GM20000 (cell line): ENCODE data around the gene TMEM131.
"Not testable (repeated sequence)": the region's sequence is repeated elsewhere in the genome, so short reads cannot be mapped to it uniquely, and the experiment has no call there.

Experiments
- DNase-seq: peaks from one replicate; pipeline ENCODE4 v3.0.0; 2012; ENCODE audit warnings: low spot score
- TF ChIP-seq, protein P1 (sequence below): IDR thresholded peaks from 2 replicates; pipeline ENCODE4 v1.5.1; 2012; ENCODE audit warnings: mild to moderate bottlenecking, control low read depth; ENCODE audit errors: extremely low read depth, missing control alignments

The TMEM131 gene

DNA sequence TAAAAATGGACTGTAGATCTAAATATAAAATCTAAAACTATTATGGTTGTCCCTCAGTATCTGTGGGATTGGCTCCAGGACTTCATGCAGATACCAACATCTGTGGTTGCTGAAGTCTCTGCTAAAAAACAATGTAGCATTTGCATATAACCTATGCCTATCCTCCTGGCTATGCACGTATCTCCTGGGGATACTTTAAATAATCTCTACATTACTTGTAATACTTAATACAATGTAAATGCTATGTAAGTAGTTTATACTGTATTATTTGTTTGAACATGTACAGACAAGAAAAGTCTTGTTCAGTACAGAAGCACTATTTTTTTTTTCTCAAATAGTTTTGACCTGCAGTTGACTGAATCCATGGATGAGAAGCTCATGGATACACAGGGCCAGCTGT is 147.4 kb downstream of the TMEM131 start:
- DNase-seq = no peak
- TF ChIP-seq, protein P1, sequence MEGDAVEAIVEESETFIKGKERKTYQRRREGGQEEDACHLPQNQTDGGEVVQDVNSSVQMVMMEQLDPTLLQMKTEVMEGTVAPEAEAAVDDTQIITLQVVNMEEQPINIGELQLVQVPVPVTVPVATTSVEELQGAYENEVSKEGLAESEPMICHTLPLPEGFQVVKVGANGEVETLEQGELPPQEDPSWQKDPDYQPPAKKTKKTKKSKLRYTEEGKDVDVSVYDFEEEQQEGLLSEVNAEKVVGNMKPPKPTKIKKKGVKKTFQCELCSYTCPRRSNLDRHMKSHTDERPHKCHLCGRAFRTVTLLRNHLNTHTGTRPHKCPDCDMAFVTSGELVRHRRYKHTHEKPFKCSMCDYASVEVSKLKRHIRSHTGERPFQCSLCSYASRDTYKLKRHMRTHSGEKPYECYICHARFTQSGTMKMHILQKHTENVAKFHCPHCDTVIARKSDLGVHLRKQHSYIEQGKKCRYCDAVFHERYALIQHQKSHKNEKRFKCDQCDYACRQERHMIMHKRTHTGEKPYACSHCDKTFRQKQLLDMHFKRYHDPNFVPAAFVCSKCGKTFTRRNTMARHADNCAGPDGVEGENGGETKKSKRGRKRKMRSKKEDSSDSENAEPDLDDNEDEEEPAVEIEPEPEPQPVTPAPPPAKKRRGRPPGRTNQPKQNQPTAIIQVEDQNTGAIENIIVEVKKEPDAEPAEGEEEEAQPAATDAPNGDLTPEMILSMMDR = no peak

DNA sequence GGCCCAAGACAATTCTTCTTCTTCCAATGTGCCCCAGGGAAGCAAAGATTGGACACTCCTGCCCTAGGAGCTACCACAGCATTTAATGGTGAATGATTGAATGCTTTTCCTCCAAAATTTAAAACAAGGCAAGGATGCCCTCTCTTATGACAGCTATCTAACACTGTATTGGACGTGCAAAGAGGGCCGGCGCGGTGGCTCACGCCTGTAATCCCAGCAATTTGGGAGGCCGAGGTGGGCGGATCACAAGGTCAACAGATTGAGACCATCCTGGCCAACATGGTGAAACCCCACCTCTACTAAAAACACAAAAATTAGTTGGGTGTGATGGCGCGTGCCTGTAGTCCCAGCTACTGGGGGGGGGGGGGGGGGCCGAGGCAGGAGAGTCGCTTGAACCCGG is 149.0 kb downstream of the TMEM131 start:
- DNase-seq = not testable (repeated sequence)

DNA sequence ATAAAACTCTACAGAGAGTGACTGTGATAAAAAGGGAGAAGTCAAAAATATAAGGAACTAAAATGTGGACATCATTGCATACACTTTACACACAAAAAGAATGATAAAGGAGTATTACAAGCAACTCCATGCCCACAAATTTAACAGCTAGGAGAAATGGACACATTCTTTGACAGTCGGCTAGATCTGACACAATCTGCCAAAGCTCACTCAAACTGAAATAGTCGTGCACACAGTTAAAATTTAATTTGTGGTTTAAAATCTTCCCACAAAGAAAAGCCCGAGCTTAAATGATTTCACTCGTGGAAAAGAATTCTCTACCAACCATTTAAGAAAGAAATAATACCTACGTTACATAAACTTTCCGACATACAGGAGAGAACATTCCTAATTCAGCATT is 149.9 kb downstream of the TMEM131 start:
- TF ChIP-seq, protein P1 = no peak
- no peak for DNase-seq

DNA sequence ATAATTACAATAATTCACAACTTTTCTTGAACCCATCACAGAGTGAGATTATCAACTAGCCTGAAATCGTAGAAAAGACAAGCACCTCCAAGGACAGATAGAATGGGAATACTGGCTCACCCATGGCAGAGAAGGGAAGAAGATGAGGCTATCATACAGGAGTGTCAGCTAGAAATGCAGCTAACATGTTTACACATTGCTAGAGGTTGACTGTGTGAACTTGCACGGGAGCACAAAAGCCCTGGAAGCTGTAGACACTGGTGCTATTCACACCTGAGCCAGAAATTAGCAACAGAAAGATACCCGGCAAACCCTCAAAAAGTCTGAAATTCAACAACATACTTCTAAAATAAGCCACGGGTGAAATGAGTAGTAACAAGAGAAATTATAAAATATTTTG is 150.6 kb downstream of the TMEM131 start:
- no peak for DNase-seq

DNA sequence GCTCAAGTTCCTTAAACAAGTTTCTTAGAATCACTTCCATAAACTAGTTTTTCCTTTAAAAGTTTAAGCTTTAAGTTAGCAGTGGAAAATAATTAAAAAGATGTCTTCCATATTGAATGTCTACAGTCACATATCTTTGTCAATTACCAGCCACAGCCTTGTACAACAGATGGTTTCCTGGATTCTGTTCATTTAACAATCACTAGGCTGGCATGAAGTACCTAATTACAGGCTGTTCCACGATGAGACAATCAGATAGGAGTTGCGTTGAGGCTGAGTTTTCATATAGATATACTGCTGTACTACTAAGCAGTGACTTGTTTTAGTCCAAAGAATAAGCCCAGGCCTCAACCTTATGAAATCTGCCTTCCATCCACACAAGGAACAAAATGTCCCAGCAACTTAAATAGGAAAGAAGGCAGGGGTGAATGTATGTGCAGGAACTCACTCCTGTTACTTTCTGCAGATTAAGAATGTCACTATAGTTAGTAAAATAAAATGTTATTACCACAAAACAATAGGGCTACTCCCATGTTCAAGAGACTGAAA is 151.4 kb downstream of the TMEM131 start:
- TF ChIP-seq, protein P1 = no peak
- no peak for DNase-seq

More for the DNA sequence above, 150.6 kb downstream of the TMEM131 start:
- TF ChIP-seq, protein P1 = no peak

DNA sequence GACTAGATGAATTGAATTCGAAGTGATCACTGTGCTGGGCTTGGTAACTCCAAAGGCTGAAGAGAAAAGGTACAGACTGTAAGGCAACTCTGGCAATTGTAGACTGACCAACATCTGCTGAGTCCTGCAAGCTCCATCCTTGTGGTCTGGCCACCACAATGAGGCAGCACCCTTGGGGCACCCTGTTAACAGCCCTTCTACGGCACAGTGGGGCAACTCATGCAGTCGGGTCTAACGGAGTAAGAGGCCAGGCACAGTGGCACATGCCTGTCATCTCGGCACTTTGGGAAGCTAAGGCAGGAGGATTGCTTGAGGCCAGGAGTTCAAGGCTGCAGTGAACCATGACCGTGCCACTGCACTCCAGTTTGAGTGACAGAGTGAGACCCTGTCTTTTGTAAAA is 155.6 kb downstream of the TMEM131 start:
- TF ChIP-seq, protein P1 = no peak
- DNase-seq = no peak

DNA sequence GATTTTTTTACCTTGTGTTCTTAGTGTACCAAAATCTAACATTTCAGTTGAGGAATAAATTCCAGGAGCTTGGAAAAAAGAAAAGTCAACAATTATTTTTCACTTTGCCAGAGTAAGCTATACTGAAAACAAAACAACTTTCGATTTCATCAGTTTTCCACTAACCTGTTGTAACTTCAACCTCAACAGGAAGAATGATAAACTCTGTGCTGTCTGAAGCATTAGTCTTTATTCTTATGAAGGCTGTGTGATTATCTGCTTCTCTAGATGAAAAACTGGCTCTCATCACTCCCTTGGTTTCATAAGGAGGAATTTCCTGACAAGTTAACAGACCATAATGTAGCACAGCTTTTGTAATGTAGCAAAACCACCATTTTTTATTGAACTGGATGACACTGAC is 161.1 kb downstream of the TMEM131 start:
- no peak for DNase-seq
- TF ChIP-seq, protein P1 = no peak

DNA sequence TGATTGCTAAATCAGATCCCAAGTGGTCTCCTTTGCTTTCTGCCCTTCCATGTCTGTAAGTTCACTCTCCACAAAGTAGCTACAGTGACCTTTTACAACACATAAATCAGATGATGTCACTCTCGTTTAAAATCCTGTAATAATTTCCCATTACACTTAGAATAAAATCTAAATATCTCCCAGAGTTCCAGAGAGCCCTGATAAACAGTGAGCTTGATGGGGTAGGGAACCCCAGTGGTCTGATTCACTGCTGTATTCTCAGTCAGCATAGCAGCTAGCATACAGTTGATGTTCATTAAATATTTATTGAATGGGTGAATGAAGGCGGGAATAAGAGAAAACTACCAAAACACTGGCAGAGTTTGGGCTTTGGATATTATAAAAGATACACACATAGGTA is 164.6 kb downstream of the TMEM131 start:
- no peak for DNase-seq
- TF ChIP-seq, protein P1 = no peak

DNA sequence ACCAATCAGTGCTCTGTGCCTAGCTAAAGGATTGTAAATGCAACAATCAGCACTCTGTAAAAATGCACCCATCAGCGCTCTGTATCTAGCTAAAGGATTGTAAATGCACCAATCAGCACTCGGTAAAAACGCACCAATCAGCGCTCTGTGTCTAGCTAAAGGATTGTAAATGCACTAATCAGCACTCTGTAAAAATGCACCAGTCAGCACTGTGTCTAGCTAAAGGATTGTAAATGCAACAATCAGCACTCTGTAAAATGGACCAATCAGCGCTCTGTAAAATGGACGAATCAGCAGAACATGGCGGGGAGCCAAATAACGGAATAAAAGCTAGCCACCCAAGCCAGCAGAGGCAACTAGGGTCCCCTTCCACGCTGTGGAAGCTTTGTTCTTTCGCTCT is 166.5 kb downstream of the TMEM131 start:
- not testable (repeated sequence) for DNase-seq

DNA sequence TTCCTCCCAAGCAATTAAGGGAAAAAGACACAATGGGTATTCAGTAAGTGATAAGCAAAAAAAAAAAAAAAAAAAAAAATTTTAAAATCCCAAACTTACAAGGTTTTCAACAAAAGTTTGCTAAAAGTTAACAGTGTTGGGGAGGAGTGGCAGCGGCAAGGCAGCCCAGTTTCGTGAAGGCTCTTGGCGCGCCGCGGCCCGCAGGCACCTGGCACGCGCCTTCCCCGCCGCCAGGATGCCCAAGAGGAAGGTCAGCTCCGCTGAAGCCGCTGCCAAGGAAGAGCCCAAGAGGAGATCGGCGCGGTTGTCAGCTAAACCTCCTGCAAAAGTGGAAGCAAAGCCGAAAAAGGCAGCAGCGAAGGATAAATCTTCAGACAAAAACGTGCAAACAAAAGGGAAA is 168.7 kb downstream of the TMEM131 start:
- not testable (repeated sequence) for DNase-seq

DNA sequence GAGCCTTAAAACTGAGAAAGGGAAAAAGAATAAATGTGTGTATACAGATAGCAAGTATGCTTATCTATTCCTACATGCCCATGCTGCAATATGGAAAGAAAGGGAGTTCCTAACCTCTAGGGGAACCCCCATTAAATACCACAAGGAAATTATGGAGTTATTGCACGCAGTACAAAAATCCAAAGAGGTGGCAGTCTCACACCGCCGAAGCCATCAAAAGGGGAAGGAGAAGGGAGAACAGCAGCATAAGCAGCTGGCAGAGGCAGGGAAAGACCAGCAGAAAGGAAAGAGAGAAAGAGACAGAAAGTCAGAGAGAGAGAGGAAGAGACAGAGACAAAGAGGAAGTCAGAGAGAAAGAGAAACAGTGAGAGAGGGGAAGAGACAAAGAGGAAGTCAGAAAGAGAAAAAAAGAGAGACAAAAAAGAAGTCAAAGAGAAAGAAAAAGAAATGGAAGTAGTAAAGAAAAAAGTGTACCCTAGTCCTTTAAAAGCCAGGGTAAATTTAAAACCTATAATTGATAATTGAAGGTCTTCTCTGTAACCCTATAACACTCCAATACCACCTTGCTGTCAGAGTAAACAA is 169.4 kb downstream of the TMEM131 start:
- not testable (repeated sequence) for DNase-seq

DNA sequence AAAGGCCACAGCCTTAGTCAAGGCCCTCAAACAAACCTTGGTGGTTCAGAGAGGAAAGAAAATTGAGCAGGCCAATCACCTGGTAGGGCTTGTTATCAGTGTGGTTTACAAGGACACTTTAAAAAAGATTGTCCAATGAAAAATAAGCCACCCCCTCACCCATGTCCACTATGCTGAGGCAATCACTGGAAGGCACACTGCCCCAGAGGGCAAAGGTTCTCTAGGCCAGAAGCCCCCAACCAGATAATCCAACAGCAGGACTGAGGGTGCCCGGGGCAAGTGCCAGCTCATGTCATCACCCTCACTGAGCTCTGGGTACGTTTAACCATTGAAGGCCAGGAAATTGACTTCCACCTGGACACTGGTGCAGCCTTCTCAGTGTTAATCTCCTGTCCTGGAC is 171.7 kb downstream of the TMEM131 start:
- not testable (repeated sequence) for DNase-seq
